ENCODE measurements around the gene PDSS1.
"Not testable (repeated sequence)": the region's sequence is repeated elsewhere in the genome, so short reads cannot be mapped to it uniquely, and the experiment has no call there.

The PDSS1 gene

GRCh38 chr10:26743091-26743490, 45.6 kb downstream of the PDSS1 start:
- DNase-seq, result no peak

- DNase-seq, result no peak
Measured at GRCh38 chr10:26743841-26744240, 46.3 kb downstream of the PDSS1 start.

GRCh38 chr10:26746061-26746460, 48.6 kb downstream of the PDSS1 start:
- no peak for DNase-seq

GRCh38 chr10:26755443-26755903, 58.0 kb downstream of the PDSS1 start:
- no peak for DNase-seq

GRCh38 chr10:26759008-26759407, 61.5 kb downstream of the PDSS1 start:
- DNase-seq, result no peak

GRCh38 chr10:26765549-26765948, 68.0 kb downstream of the PDSS1 start:
- DNase-seq, result no peak

GRCh38 chr10:26770069-26770468, 72.6 kb downstream of the PDSS1 start:
- DNase-seq, result no peak

GRCh38 chr10:26773633-26774032, 76.1 kb downstream of the PDSS1 start:
- no peak for DNase-seq

GRCh38 chr10:26776258-26776657, 78.8 kb downstream of the PDSS1 start:
- no peak for DNase-seq

- DNase-seq, result no peak
Measured at GRCh38 chr10:26777686-26778085, 80.2 kb downstream of the PDSS1 start.

- no peak for DNase-seq
Measured at GRCh38 chr10:26779176-26779860, 81.8 kb downstream of the PDSS1 start.

- DNase-seq, result no peak
Measured at GRCh38 chr10:26780106-26780792, 82.7 kb downstream of the PDSS1 start.

- DNase-seq, result peak; percentile 8
Measured at GRCh38 chr10:26780793-26781601, 83.5 kb downstream of the PDSS1 start.

- no peak for DNase-seq
Measured at GRCh38 chr10:26781797-26782196, 84.3 kb downstream of the PDSS1 start.

- DNase-seq, result no peak
Measured at GRCh38 chr10:26787362-26787761, 89.9 kb downstream of the PDSS1 start.

- not testable (repeated sequence) for DNase-seq
Measured at GRCh38 chr10:26789779-26790178, 92.3 kb downstream of the PDSS1 start.

- no peak for DNase-seq
Measured at GRCh38 chr10:26790221-26790995, 92.9 kb downstream of the PDSS1 start.

- DNase-seq, result no peak
Measured at GRCh38 chr10:26792758-26793495, 95.4 kb downstream of the PDSS1 start.

Measured in CD4-positive, alpha-beta T cell treated with Interferon gamma for 1 hour (primary cell).